ENCODE data around the gene LOXL3. TPM values are rescaled to one million over a fixed set of nuclear protein-coding genes. Genes with fewer than 3 reads are reported as not detected.

Gene LOXL3
- total and polyA plus RNA-seq, 2 donors (not counting 1 experiment from before 2014, with no cell fraction given), result 0.97 to 1.2 TPM

- Histone ChIP-seq H3K27ac (ENCODE audit: low read length in 2 of 2) (peak overlapping the region in 1 of 2 donors; percentile 84), H3K27me3 (replicated peaks in 1 of 4; ENCODE audit: control extremely low read depth in 1 of 4, control insufficient read depth in 3 of 4, insufficient read depth in 4 of 4, low read length in 3 of 4) (no peaks in the 10 kb centered on the region), H3K9me3 (ENCODE audit: control extremely low read depth in 1 of 3, control insufficient read depth in 2 of 3, insufficient read depth in 1 of 3, low read length in 2 of 3) (no peaks in the 10 kb centered on the region), H2AFZ (ENCODE audit: insufficient read depth, low read depth, low read length, poor library complexity, severe bottlenecking) (no peak overlapping the region), H3K4me1 (ENCODE audit: control insufficient read depth in 2 of 2, insufficient read depth in 2 of 2, low read length in 2 of 2) (peaks cover 27 to 35% of the 10 kb centered on the region in 2 donors), H4K20me1 (ENCODE audit: control insufficient read depth, insufficient read depth, low read length, poor library complexity, severe bottlenecking) (peaks cover 5% of the 10 kb centered on the region), H3K36me3 (replicated peaks in 1 of 2; ENCODE audit: control extremely low read depth in 1 of 2, control insufficient read depth in 1 of 2, extremely low read depth in 1 of 2, insufficient read depth in 2 of 2, low read length in 1 of 2) (peaks cover 0 to 30% of the 10 kb centered on the region in 2 experiments), H3K4me2 (replicated peaks; ENCODE audit: low read depth, low read length, poor library complexity, severe bottlenecking) (peak overlapping the region; percentile 95), H3K79me2 (ENCODE audit: control insufficient read depth, insufficient read depth, low read length) (peaks cover 31% of the 10 kb centered on the region), H3K4me3 (ENCODE audit: control extremely low read depth in 1 of 5, extremely low read depth in 1 of 5, insufficient read depth in 1 of 5, low read depth in 2 of 5, low read length in 4 of 5) (no peak overlapping the region), H3K9ac (ENCODE audit: low read length) (no peak overlapping the region)
- Mint-ChIP-seq H3K4me1 (peaks cover 33% of the 10 kb centered on the region), H3K9me3 (ENCODE audit: insufficient read depth) (no peaks in the 10 kb centered on the region), H3K27ac (peak overlapping the region; percentile 2), H3K27me3 (no peaks in the 10 kb centered on the region), H3K4me3 (peak overlapping the region; percentile 13)
- ATAC-seq (ENCODE audit: low read depth) (no peak), DNase-seq (peak; percentile 65)
- TF ChIP-seq, protein P1, sequence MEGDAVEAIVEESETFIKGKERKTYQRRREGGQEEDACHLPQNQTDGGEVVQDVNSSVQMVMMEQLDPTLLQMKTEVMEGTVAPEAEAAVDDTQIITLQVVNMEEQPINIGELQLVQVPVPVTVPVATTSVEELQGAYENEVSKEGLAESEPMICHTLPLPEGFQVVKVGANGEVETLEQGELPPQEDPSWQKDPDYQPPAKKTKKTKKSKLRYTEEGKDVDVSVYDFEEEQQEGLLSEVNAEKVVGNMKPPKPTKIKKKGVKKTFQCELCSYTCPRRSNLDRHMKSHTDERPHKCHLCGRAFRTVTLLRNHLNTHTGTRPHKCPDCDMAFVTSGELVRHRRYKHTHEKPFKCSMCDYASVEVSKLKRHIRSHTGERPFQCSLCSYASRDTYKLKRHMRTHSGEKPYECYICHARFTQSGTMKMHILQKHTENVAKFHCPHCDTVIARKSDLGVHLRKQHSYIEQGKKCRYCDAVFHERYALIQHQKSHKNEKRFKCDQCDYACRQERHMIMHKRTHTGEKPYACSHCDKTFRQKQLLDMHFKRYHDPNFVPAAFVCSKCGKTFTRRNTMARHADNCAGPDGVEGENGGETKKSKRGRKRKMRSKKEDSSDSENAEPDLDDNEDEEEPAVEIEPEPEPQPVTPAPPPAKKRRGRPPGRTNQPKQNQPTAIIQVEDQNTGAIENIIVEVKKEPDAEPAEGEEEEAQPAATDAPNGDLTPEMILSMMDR (IDR thresholded peaks at IDR 0.05), result peak; percentile 49
- TF ChIP-seq EZH2 (IDR thresholded peaks at IDR 0.05; ENCODE audit: borderline replicate concordance, insufficient read depth, low read depth, low read length, poor library complexity, severe bottlenecking), result no peak
- ChIA-PET CTCF (interaction anchor here (0.7 to 9.6 kb wide), 27 partner anchors 9 to 708 kb away, joined by 3 to 71 read pairs (median 4); partner anchors contain the start of genes CCDC142, INO80B, PCGF1 and STAMBP), POLR2A (interaction anchor here (0.6 to 1.9 kb wide), 5 partner anchors 12 to 1247 kb away, joined by 3 to 5 read pairs (median 3); partner anchors contain the start of genes CCDC142, FBXO41, PCGF1 and TTC31)
- intact Hi-C loops (cut with micrococcal nuclease), result loop anchor here (5.0 kb wide), 1 partner anchor 35 kb away; the partner anchor contains the start of gene LBX2
Observed at GRCh38 chr2:74532222-74532621, 21.5 kb downstream of the LOXL3 start.

DNA sequence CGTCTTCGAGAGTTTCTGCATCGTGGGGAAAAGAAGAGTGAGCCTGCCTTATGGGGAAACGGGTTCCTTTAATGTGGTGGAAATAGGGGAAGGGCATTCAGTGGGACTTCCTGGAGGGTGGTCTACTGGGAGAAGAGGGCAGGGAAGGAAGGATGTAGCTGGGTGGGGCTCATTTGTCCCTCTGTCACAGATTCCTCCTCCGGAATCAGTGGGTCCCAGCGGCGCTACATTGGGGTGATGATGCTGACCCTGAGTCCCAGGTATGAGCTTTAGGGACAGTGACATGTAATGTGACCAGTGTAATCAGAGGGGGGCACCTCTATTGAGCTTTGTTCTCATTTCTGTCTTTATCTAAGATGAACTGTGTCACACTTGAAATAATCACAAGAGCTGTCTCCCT, 22.1 kb downstream of the LOXL3 start:
- Mint-ChIP-seq H3K4me1 (peaks cover 37% of the 10 kb centered on the region), H3K27me3 (no peaks in the 10 kb centered on the region), H3K9me3 (ENCODE audit: insufficient read depth) (no peaks in the 10 kb centered on the region), H3K27ac (peak overlapping the region; percentile 96), H3K4me3 (peak overlapping the region; percentile 97)
- H3K36me3 ChIP-seq (replicated peaks in 1 of 2; ENCODE audit: control extremely low read depth in 1 of 2, control insufficient read depth in 1 of 2, extremely low read depth in 1 of 2, insufficient read depth in 2 of 2, low read length in 1 of 2), result peaks cover 0 to 36% of the 10 kb centered on the region in 2 experiments
- peaks cover 32 to 40% of the 10 kb centered on the region in 2 donors for H3K4me1 ChIP-seq (ENCODE audit: control insufficient read depth in 2 of 2, insufficient read depth in 2 of 2, low read length in 2 of 2)
- peaks cover 31% of the 10 kb centered on the region for H3K79me2 ChIP-seq (ENCODE audit: control insufficient read depth, insufficient read depth, low read length)
- CTCF ChIA-PET, result interaction anchor here (0.7 to 9.6 kb wide), 30 partner anchors 8 to 708 kb away, joined by 3 to 71 read pairs (median 4); partner anchors contain the start of genes CCDC142, INO80B, PCGF1 and STAMBP
- DNase-seq, result no peak
- peak overlapping the region; percentile 95 for H3K4me2 ChIP-seq (replicated peaks; ENCODE audit: low read depth, low read length, poor library complexity, severe bottlenecking)
- no peak overlapping the region for H2AFZ ChIP-seq (ENCODE audit: insufficient read depth, low read depth, low read length, poor library complexity, severe bottlenecking)
- TF ChIP-seq, protein P1 (IDR thresholded peaks at IDR 0.05), result no peak
- TF ChIP-seq EZH2 (IDR thresholded peaks at IDR 0.05; ENCODE audit: borderline replicate concordance, insufficient read depth, low read depth, low read length, poor library complexity, severe bottlenecking), result no peak
- POLR2A ChIA-PET, result interaction anchor here (0.6 to 1.9 kb wide), 6 partner anchors 13 to 1247 kb away, joined by 3 to 5 read pairs (median 4); partner anchors contain the start of genes CCDC142, FBXO41, LOXL3 and PCGF1
- no peak overlapping the region for H3K4me3 ChIP-seq (ENCODE audit: control extremely low read depth in 1 of 5, extremely low read depth in 1 of 5, insufficient read depth in 1 of 5, low read depth in 2 of 5, low read length in 4 of 5)
- intact Hi-C loops (cut with micrococcal nuclease), result loop anchor here (2.0 to 5.0 kb wide), 2 partner anchors 34 to 55 kb away; partner anchors contain the start of gene LBX2
- ATAC-seq (ENCODE audit: low read depth), result no peak
- H4K20me1 ChIP-seq (ENCODE audit: control insufficient read depth, insufficient read depth, low read length, poor library complexity, severe bottlenecking), result peaks cover 9% of the 10 kb centered on the region
- H3K9ac ChIP-seq (ENCODE audit: low read length), result no peak overlapping the region
- WGBS (ENCODE audit: insufficient coverage), result 42% methylated on average over 4 of the region's 7 CpGs
- H3K27me3 ChIP-seq (replicated peaks in 1 of 4; ENCODE audit: control extremely low read depth in 1 of 4, control insufficient read depth in 3 of 4, insufficient read depth in 4 of 4, low read length in 3 of 4), result no peaks in the 10 kb centered on the region
- peak overlapping the region; percentile 84 to 90 for H3K27ac ChIP-seq (ENCODE audit: low read length in 2 of 2)
- H3K9me3 ChIP-seq (ENCODE audit: control extremely low read depth in 1 of 3, control insufficient read depth in 2 of 3, insufficient read depth in 1 of 3, low read length in 2 of 3), result no peaks in the 10 kb centered on the region
